ENCODE results near the gene DYNLRB1.
A peak's percentile ranks its signal among the peaks of the same experiment; 100 is the strongest.

DYNLRB1 gene

GRCh38 chr20:34579979-34580940 is 64.0 kb downstream of the DYNLRB1 start:
- H3K4me1 Mint-ChIP-seq: no peaks in the 10 kb centered on the region
- no peak overlapping the region for H3K27ac Mint-ChIP-seq
- H3K9me3 Mint-ChIP-seq: no peaks in the 10 kb centered on the region
- no peak for TF ChIP-seq CTCF (IDR thresholded peaks at IDR 0.05; ENCODE audit: unreplicated experiment in 3 of 3)
- peaks cover 16% of the 10 kb centered on the region for H3K36me3 Mint-ChIP-seq (ENCODE audit: low read depth)
- H3K4me3 Mint-ChIP-seq: no peak overlapping the region
- H3K27me3 Mint-ChIP-seq (ENCODE audit: low read depth): no peaks in the 10 kb centered on the region

- Mint-ChIP-seq H3K36me3 (ENCODE audit: low read depth) (peaks cover 11% of the 10 kb centered on the region), H3K4me3 (no peak overlapping the region), H3K27ac (peak overlapping the region; percentile 65 to 83 (median 68)), H3K27me3 (ENCODE audit: low read depth) (no peaks in the 10 kb centered on the region), H3K4me1 (no peaks in the 10 kb centered on the region), H3K9me3 (no peaks in the 10 kb centered on the region)
- no peak for TF ChIP-seq CTCF (IDR thresholded peaks at IDR 0.05; ENCODE audit: unreplicated experiment in 3 of 3)
These were observed 65.3 kb downstream of the DYNLRB1 start for GRCh38 chr20:34581341-34582184.

DNA sequence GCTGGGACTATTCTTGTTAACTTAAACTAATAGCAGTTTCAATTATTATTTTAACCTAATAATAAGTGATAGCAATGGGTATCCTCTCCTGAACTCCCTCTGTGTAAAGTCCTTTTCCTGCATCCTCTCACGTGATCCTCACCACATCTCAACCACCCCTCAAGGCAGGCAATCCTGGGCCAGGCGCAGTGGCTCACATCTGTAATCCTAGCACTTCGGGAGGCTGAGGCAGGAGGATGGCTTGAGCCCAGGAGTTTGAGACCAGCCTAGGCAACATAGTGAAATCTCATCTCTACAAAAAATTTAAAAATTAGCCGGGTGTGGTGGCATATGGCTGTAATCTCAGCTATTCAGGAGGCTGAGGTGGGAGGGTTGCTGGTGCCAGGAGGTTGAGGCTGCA is 66.0 kb downstream of the DYNLRB1 start:
- Mint-ChIP-seq H3K27ac (peak overlapping the region; percentile 65 to 83 (median 68)), H3K9me3 (no peaks in the 10 kb centered on the region), H3K4me3 (no peak overlapping the region), H3K27me3 (ENCODE audit: low read depth) (no peaks in the 10 kb centered on the region), H3K4me1 (no peaks in the 10 kb centered on the region), H3K36me3 (ENCODE audit: low read depth) (peaks cover 12% of the 10 kb centered on the region)
- no peak for TF ChIP-seq CTCF (IDR thresholded peaks at IDR 0.05; ENCODE audit: unreplicated experiment in 3 of 3)

GRCh38 chr20:34582911-34583310 is 66.7 kb downstream of the DYNLRB1 start:
- TF ChIP-seq CTCF (IDR thresholded peaks at IDR 0.05; ENCODE audit: unreplicated experiment in 3 of 3): no peak
- peaks cover 19% of the 10 kb centered on the region for H3K36me3 Mint-ChIP-seq (ENCODE audit: low read depth)
- H3K4me3 Mint-ChIP-seq: no peak overlapping the region
- H3K27ac Mint-ChIP-seq: no peak overlapping the region
- H3K9me3 Mint-ChIP-seq: no peaks in the 10 kb centered on the region
- no peaks in the 10 kb centered on the region for H3K4me1 Mint-ChIP-seq
- H3K27me3 Mint-ChIP-seq (ENCODE audit: low read depth): no peaks in the 10 kb centered on the region

GRCh38 chr20:34583544-34583943 is 67.3 kb downstream of the DYNLRB1 start:
- Mint-ChIP-seq H3K9me3 (no peaks in the 10 kb centered on the region), H3K27ac (no peak overlapping the region), H3K36me3 (ENCODE audit: low read depth) (peaks cover 16% of the 10 kb centered on the region), H3K4me1 (no peaks in the 10 kb centered on the region), H3K4me3 (no peak overlapping the region), H3K27me3 (ENCODE audit: low read depth) (no peaks in the 10 kb centered on the region)
- no peak for TF ChIP-seq CTCF (IDR thresholded peaks at IDR 0.05; ENCODE audit: unreplicated experiment in 3 of 3)

Data from nephron (organoid).